Parathyroid adenoma (tissue), 2 donors: ENCODE data around the gene AKR7A3.

Source experiments
- H2AFZ ChIP-seq: fragments of 300-600 bp; sonication (generic); one replicate; pipeline ENCODE4 v1.7.0; 2017; ENCODE audit warnings: antibody characterized with exemption, mild to moderate bottlenecking
- H3K27ac ChIP-seq: fragments of 300-600 bp; sonication (generic); one replicate; pipeline ENCODE4 v1.7.0; 2017
- H3K27me3 ChIP-seq: fragments of 300-600 bp; sonication (generic); one replicate; pipeline ENCODE4 v1.7.0; 2017; ENCODE audit warnings: low read length; ENCODE audit not compliant: control insufficient read depth, insufficient read depth
- H3K36me3 ChIP-seq: fragments of 300-600 bp; sonication (generic); one replicate; pipeline ENCODE4 v1.7.0; 2017; ENCODE audit warnings: low read length; ENCODE audit not compliant: control insufficient read depth, insufficient read depth
- H3K4me1 ChIP-seq: fragments of 300-600 bp; sonication (generic); one replicate; pipeline ENCODE4 v1.7.0; 2017; ENCODE audit warnings: control low read depth
- H3K4me2 ChIP-seq: fragments of 300-600 bp; sonication (generic); one replicate; pipeline ENCODE4 v1.7.0; 2017; ENCODE audit warnings: low read length
- H3K4me3 ChIP-seq: fragments of 300-600 bp; sonication (generic); one replicate; pipeline ENCODE4 v1.7.0; 2017; ENCODE audit warnings: low read depth, low read length
- H3K79me2 ChIP-seq: fragments of 300-600 bp; sonication (generic); one replicate; pipeline ENCODE4 v1.7.0; 2017; ENCODE audit warnings: control low read depth
- H3K9ac ChIP-seq: fragments of 300-600 bp; sonication (generic); one replicate; pipeline ENCODE4 v1.7.0; 2017; ENCODE audit warnings: mild to moderate bottlenecking
- H3K9me3 ChIP-seq: fragments of 300-600 bp; sonication (generic); one replicate; pipeline ENCODE4 v1.7.0; 2017; ENCODE audit warnings: low read length; ENCODE audit not compliant: control insufficient read depth
- CTCF ChIP-seq: fragments of 300-600 bp; sonication (generic); IDR thresholded peaks from one replicate; pipeline ENCODE4 v1.7.0; 2017; ENCODE audit warnings: antibody characterized with exemption, mild to moderate bottlenecking
- donor health status: primary hyperparathyroidism.

The AKR7A3 gene

DNA sequence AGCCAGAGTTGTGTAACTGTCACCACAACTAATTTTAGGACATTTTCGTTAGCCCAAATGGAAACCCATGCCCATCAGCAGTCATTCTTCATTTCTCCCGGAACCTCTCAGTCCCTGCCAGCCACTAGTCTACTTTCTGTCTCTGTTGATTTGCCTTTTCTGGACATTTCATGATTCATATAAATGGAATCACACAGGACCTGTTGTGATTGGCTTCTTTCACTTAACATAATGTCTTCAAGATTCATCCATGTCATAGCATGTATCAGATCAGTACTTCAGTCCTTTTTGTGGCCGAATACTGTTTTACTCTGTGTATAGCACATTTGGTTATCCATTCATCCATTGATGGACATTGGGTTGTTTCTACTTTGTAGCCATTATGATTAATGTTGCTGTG is 30.6 kb upstream of the AKR7A3 start:
- Histone ChIP-seq H2AFZ (no peak overlapping the region), H3K9ac (no peak overlapping the region), H3K36me3 (no peaks in the 10 kb centered on the region), H3K4me1 (no peaks in the 10 kb centered on the region), H3K9me3 (no peaks in the 10 kb centered on the region), H3K4me2 (no peak overlapping the region), H3K4me3 (no peak overlapping the region), H3K27ac (no peak overlapping the region), H3K27me3 (no peaks in the 10 kb centered on the region), H3K79me2 (peaks cover 2% of the 10 kb centered on the region)
- TF ChIP-seq CTCF, result no peak

DNA sequence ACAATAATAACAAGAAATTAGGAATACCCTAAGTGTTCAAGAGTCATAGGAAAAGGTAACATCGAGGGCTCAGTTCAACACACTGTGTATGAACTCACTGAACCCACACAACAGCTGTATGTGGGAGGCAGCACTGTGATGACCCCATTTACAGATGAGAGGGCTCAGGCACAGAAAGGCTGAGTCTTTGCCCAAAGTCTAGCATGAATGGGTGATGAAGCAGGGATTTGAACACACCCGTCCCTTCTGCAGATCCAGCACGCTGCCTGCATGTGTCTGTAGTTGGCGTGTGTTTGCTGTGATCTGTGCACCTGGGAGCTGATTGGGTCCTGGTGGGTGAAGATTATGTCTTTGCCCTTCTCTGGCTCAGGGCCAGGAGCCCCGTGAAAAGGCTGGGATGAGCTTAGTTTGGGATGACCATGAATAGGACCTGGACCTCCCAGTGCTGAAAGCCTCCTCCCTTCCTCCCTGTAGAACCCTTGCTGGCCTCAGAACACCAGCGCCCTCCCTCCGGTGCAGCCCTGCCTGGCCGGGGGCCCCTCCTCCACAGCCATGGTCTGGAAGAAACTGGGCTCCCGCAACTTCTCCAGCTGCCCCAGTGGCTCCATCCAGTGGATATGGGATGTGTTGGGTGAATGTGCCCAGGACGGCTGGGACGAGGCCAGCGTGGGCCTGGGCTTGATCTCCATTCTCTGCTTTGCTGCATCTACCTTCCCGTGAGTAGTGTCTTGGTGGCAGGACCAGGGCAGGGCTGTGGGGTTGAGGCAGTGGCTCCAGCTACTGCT is 28.7 kb upstream of the AKR7A3 start:
- H3K4me2 ChIP-seq, result no peak overlapping the region
- H2AFZ ChIP-seq, result no peak overlapping the region
- no peak overlapping the region for H3K27ac ChIP-seq
- no peak overlapping the region for H3K9ac ChIP-seq
- no peaks in the 10 kb centered on the region for H3K27me3 ChIP-seq
- H3K4me3 ChIP-seq, result no peak overlapping the region
- H3K9me3 ChIP-seq, result no peaks in the 10 kb centered on the region
- no peaks in the 10 kb centered on the region for H3K36me3 ChIP-seq
- no peak for TF ChIP-seq CTCF
- no peaks in the 10 kb centered on the region for H3K4me1 ChIP-seq
- peaks cover 2% of the 10 kb centered on the region for H3K79me2 ChIP-seq

- Histone ChIP-seq H3K4me1 (no peaks in the 10 kb centered on the region), H3K4me3 (no peak overlapping the region), H3K79me2 (peaks cover 2% of the 10 kb centered on the region), H2AFZ (no peak overlapping the region), H3K9ac (no peak overlapping the region), H3K27me3 (no peaks in the 10 kb centered on the region), H3K27ac (no peak overlapping the region), H3K4me2 (no peak overlapping the region), H3K9me3 (no peaks in the 10 kb centered on the region), H3K36me3 (no peaks in the 10 kb centered on the region)
- TF ChIP-seq CTCF, result no peak
Measured at GRCh38 chr1:19315378-19316198, 27.0 kb upstream of the AKR7A3 start.

DNA sequence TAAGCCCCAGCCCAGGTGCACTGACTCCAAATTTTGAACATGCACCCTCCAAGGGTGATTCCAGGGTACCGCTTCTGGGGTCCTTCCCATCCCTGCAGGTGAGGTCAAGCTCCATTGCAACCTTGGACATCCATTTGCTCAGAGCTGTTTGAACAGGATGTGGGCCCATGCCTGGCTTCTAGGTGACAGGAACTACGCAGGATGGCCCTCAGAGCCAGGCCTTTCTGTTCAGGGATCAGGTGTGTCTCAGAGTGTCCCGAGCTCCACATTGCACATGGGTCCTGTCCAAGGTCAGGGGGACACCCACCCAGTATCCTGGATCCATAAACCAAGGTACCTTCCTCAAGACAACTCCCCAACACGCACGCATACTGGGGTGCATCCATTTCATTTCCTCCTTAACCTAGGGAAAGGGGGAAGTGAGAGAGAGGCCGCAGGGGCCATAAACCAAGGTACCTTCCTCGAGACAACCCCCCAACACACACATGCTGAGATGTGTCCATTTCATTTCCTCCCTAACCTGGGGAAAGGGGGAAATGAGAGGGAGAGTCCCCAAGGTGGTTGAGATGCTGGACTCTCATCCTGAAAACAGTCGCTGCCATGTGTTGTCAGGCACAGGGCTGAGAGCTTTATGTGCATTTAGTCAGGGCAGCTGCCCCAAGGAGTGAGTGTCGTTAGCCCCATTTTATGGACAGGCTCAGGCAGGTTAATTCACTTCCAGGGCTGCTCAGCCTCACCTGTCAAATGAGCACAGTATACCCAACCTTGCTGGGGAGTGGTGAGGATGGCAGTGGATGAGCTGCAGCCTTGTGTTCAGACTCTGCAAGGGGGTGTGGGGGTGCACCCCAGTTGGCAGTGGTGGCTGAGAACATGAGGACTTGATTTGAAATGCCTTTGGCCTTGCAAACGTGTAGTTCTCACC is 25.7 kb upstream of the AKR7A3 start:
- H3K36me3 ChIP-seq, result no peaks in the 10 kb centered on the region
- H3K9ac ChIP-seq, result no peak overlapping the region
- H3K4me1 ChIP-seq, result no peaks in the 10 kb centered on the region
- no peak overlapping the region for H3K27ac ChIP-seq
- no peak overlapping the region for H3K4me2 ChIP-seq
- H3K27me3 ChIP-seq, result no peaks in the 10 kb centered on the region
- no peak overlapping the region for H2AFZ ChIP-seq
- peaks cover 2% of the 10 kb centered on the region for H3K79me2 ChIP-seq
- H3K9me3 ChIP-seq, result no peaks in the 10 kb centered on the region
- no peak overlapping the region for H3K4me3 ChIP-seq
- TF ChIP-seq CTCF, result no peak
